NCI-H2107 treated with DMSO at 0.1 percent for 48 hours (cell line): Measurements from ENCODE around the gene CROCC2.

Experiments used
- DNase-seq: peaks from one replicate; lab custom pipeline; 2025; ENCODE audit not compliant: unreplicated experiment; lab: John Stamatoyannopoulos, UW

Gene CROCC2

DNA sequence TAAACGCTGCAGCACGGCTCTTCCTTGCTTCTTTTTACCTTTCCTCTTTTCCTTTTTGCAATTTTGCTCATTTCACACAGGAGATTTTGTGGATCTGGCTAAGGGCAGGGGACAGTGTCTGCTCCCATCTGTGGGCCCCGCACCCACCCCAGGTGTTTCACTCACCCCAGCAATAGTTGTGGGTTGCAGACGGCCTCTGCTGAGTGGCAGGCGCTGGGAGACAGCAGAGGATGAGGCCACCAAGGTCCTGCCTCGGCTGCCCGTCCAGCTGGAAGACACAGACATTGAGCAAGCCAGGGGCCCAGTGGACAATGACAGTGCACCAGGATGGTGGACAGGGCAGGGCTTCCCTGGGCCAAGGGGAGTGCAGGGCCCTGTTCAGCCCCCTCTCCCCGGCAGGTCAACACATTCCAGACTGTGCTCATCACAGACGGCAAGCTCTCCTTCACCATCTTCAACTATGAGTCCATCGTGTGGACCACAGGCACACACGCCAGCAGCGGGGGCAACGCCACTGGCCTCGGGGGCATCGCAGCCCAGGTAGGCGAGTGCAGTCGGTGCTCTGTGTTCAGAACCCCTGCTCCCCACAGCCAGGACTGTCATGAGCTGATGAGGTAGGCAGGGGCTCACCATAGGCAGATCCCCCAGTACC is 127.3 kb downstream of the CROCC2 start:
- DNase-seq, result no peak

DNA sequence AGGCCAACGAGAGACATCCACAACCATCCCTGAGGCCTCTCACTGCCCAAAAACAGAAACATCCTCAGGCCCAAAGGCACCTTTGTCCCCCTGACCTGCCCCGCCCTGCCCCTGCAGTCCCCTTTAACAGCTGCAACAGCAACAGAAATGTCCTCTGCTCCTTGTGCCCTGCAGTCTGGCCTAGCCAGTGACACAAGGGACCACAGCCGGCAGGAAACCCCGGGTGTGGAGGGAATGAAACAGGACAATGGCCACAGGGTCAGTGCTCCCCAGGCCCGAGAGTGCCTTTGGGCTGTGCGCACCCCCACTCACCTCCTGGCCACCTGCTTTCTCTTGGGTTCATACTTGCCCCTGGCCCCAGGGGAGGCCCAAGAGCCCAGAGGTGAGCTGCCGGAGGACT is 127.9 kb downstream of the CROCC2 start:
- DNase-seq, result no peak

DNA sequence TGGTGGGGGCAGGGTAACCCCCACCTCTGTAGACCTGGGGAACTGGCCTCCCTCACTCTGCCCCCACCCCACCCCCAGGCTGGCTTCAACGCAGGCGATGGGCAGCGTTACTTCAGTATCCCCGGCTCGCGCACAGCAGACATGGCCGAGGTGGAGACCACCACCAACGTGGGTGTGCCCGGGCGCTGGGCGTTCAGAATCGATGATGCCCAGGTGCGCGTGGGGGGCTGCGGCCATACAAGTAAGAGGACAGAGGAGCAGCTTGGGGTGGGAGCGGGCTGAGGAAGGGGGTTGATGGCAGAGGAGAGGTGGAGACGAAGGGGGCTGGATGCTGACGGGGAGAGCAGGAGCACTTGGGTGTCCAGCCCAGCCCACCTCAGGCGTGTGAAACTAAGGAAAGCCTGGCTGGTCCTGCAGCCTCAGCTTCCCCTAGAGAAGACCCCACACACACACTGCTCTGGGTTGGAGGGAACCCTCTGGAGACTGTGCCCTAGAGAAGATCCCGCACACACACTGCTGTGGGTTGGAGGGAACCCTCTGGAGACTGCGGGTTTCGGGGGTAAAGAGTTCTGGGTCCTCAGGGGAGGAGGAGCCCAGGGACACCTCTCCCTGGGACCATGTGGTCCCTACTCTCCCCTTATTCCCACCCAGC is 128.5 kb downstream of the CROCC2 start:
- no peak for DNase-seq

DNA sequence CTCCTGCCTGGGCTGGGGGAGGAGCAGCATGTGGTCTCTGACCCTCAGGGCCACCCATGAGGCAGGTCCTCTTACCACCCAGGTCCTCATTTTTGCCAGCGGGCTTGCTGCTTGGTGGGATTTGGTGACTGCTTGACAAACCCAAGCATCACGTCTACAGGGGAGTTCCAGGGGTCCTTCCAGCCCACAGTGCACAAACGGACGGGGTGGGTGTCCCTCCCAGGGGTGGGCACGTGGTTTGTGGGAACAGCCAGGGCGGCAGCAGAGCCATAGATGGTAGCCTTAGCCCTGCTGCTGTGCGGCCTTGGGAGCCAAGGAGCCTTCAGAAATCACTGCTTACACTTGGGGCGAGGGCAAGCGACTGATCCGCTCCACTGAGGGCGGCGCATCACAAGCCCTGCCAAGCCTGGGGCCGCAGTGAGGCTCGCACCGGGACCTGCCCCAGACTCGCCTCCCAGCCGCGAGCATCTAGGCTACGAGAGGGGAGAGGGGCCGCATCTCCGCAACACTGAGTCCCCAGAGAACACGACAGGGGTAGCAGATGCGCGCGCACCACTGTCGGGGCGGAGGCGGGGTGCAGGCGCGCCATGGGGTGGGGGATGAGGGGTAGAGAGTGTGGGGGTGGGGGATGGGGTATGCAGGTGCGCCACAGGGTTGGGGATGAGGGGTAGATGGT is 129.1 kb downstream of the CROCC2 start:
- no peak for DNase-seq

DNA sequence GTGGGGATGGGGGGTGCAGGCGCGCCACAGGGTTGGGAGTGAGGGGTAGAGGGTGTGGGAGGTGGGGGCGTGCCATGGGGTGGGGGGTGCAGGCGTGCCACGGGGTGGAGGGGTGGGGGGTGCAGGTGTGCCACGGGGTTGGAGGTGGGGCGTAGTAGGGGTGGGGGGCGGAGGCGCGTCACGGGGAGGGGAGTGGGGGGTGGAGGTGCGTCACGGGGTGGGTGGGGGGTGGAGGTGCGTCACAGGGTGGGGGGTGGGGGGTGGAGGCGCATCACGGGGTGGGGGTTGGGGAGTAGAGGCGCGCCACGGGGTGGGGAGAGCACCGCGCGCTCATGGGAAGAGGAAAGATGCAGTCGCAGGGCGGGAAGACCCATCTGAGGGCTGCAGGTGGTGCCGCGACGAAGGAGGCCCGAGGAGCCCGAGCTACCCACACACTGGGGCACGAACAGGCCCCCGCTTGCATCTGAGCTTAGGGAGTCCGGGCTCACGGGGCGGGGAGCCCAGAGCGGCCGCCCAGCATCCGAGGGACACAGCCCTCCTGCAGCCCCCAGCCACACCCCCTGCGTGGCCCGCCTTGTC is 129.8 kb downstream of the CROCC2 start:
- DNase-seq, result no peak

DNA sequence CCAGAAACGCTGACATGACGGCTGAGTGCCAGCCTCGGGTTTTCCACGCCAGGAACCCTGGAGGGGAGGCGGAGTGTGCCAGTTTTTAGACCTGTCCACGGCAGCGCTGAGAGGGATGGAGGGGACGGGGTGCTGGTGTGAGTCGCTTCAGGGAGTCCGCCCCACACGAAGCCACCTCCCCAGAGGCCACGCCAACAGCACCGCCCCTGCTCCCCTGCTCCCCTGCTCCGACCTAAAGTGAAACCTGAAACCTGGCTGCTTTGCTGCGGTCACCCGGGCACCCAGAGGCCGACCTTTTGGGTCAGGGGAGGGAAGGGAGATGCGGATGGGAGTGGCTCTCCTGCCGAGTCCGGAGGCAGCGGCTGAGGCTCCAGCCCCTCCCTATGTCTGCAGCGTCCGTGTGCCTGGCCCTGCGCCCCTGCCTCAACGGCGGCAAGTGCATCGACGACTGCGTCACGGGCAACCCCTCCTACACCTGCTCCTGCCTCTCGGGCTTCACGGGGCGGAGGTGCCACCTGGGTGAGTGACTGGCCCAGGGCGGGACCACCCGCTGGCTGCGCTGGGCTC is 130.3 kb downstream of the CROCC2 start:
- DNase-seq, result peak; percentile 15

DNA sequence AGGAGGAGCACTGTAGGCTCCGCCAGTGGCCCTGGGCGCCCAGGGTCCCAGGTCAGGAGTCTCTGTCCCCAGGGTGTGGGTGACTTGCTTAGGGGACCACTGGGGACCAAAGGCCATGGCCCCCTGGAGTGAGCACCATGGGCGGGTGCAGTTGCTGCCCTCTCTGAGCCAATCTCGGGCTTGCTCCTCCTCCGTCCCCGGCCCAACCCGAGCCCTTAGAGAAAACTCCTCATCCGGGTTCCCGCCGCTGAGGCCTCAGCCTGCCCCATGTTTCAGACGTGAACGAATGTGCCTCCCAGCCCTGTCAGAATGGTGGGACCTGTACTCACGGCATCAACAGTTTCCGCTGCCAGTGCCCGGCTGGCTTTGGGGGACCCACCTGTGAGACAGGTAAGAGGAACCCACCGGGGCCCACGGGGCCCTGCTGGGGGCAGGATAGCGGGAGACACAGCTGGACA is 130.9 kb downstream of the CROCC2 start:
- DNase-seq, result no peak

DNA sequence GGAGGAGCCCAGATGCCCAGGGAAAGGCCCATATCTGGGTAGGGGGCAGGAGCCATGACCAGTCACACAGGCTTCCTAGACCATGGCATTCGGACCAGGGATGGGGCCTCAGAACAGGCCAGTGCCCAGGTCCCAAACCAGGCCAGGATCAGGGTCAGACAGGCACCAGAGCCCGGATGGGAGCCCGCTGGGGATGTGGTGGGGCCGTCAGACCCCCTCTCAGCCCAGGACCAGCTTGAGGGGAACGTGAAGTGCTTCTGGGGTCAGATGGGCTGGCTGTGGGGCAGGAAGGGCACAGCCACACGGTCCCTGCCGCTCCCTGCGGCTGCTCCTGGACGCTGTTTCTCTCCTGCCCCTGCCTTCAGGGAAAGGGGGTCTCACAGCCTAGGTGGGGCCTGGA is 131.4 kb downstream of the CROCC2 start:
- DNase-seq, result no peak

DNA sequence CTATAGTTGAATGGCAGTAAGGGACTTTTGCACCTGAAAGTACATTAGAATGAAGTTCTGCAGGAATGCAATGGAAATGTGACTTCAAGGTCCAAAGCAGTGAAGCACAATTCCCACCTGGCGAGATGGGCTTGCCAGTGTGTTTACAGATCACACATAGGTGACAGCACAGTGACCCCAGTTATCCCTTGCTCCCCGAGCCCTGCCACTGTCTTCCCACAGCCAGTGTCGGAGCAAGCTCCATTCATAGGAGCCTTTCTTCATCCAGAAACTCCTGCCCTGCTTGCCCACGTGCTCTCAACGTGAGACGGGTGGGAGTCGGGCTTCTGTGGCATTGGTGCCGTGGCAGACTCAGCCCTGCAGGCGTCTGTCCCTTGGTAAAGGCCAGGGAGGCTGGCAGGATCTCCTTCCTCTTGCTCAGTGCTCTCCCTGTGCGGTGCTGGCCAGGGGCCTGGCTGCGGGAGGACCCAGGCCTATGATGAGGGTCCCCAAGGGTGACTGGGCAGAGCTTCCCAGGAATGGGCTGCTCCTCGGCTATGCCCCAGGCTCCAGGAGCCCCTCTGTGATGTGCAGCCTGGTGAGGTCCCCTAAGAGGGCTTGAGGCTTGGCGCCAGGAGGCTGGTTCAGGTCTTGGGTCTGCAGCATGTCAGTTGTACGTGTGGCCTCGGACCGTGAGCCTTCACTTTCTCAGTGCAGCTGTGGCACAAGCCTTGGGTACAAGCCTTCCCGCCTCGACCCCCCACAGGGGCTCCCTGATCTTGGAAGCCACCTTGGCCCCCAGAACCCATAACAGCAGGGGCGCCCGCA is 132.4 kb downstream of the CROCC2 start:
- DNase-seq, result no peak

DNA sequence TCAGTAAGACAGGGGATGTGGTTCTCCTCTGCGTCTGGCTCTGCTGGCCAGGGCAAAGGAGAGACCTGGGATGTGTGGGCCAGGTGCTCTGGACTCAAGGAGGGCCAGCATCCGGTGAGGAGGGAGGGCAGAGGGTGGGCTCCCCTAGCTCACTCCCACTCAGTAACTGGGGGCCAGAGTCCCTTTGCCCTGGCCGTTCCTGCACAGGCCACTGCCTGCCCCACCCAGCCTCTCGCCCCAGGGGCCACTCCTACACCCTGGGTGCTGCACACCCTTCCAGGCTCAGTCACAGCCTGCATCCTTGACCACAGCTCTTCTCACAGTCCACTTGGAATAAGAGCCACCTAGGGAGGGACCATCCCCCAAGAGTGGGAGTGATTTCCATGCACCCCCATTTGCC is 133.3 kb downstream of the CROCC2 start:
- DNase-seq, result no peak

DNA sequence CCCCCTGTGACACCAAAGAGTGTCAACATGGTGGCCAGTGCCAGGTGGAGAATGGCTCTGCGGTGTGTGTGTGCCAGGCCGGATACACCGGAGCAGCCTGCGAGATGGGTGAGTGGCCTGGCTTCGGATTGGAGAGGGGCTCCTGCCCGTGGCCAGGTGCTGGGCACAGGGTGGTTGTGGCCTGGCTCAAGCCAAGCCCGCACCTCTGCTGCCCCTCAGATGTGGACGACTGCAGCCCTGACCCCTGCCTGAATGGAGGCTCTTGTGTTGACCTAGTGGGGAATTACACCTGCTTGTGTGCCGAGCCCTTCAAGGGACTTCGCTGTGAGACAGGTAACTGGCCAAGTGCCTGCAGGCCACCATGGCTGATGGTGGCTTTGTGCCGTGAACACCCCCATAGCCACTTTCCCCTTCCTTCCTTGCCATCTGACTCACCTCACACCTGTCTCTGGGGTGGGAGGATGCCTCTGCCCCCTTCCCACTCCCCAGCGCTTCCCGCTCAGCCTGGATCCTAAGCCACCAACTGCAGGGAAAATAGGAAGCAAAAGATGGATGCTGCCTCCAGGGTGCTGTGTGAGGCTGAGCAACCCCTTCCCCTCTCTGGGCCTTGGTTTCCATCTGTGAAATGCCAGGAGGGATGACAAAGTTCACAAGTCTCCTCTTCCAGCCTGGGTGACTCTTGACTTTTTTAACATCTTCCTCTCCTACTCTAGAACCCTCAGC is 134.1 kb downstream of the CROCC2 start:
- no peak for DNase-seq

DNA sequence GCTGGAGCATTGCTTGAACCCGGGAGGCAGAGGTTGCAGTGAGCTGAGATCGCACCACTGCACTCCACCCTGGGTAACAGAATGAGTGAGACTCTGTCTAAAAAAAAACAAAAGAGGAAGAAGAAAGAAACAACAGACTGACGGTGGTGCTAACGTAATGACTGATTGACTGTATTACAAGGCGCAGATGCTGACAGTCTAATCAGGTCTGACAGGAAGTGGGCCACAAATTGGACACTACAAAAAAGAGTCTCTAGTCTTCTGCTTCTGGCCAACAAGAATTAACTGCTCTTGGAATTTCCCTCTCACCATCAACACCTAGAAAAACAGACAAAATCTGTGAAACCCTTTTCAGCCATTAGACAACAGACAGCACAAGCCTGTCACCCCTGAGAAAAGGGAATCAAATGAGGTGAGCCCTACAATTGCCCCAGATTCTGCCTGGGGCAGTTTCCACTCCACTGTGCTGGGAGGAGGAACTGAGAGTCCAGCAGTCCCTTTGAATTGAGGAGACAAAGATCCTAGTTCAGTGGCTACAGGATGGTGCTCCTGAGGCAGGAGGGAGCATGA is 135.5 kb downstream of the CROCC2 start:
- DNase-seq, result no peak
